DOHH2 (cell line): Measurements from ENCODE around the gene B4GALNT4.

Experiments used
- H3F3A ChIP-seq: fragments of 200-600 bp; sonication (generic), shearing (Covaris generic); 2 replicates; pipeline ENCODE4 v1.6.0; 2016; ENCODE audit warnings: antibody characterized with exemption, mild to moderate bottlenecking; ENCODE audit not compliant: control insufficient read depth, insufficient read depth
- H3K27ac ChIP-seq: fragments of 200-600 bp; sonication (generic); 2 replicates; pipeline ENCODE4 v1.5.1; 2014; ENCODE audit warnings: low read depth, mild to moderate bottlenecking, low read length, moderate library complexity
- H3K27me3 ChIP-seq: fragments of 200-600 bp; sonication (generic); 2 replicates; pipeline ENCODE4 v1.6.1; 2014; ENCODE audit warnings: mild to moderate bottlenecking, low read length, mixed read lengths; ENCODE audit not compliant: control insufficient read depth
- H3K36me3 ChIP-seq: fragments of 200-600 bp; sonication (generic); 2 replicates; pipeline ENCODE4 v1.6.1; 2014; ENCODE audit warnings: mild to moderate bottlenecking, low read length, moderate library complexity, mixed read lengths; ENCODE audit not compliant: control insufficient read depth
- H3K4me1 ChIP-seq: fragments of 200-600 bp; sonication (generic); 2 replicates; pipeline ENCODE4 v1.6.1; 2014; ENCODE audit warnings: mild to moderate bottlenecking, low read length, mixed read lengths; ENCODE audit not compliant: control insufficient read depth
- H3K4me2 ChIP-seq: fragments of 200-600 bp; sonication (generic); 2 replicates; pipeline ENCODE4 v1.6.0; 2014; ENCODE audit warnings: mild to moderate bottlenecking, low read length, moderate library complexity
- H3K4me3 ChIP-seq: fragments of 200-600 bp; sonication (generic); 2 replicates; pipeline ENCODE4 v1.5.1; 2014; ENCODE audit warnings: mild to moderate bottlenecking, low read length, mixed read lengths
- H3K79me2 ChIP-seq: fragments of 200-600 bp; sonication (generic); 2 replicates; pipeline ENCODE4 v1.6.1; 2014; ENCODE audit warnings: mild to moderate bottlenecking, low read length, mixed read lengths; ENCODE audit not compliant: control insufficient read depth
- H3K9me2 ChIP-seq: fragments of 200-600 bp; sonication (generic); replicated peaks from 2 replicates; pipeline ENCODE4 v1.6.1; 2014; ENCODE audit warnings: mild to moderate bottlenecking, low read length, mixed read lengths; ENCODE audit not compliant: control insufficient read depth
- H3K9me3 ChIP-seq: fragments of 200-600 bp; sonication (generic); 2 replicates; pipeline ENCODE4 v1.6.1; 2014; ENCODE audit warnings: antibody characterized with exemption, low read length, mixed read lengths; ENCODE audit not compliant: control insufficient read depth, insufficient read depth
- H4K20me1 ChIP-seq: fragments of 200-600 bp; sonication (generic); 2 replicates; pipeline ENCODE4 v1.6.0; 2014; ENCODE audit warnings: low read depth, mild to moderate bottlenecking, antibody characterized with exemption, low read length, moderate library complexity; ENCODE audit not compliant: control insufficient read depth, insufficient read depth
- CTCF ChIP-seq: fragments of 200-600 bp; sonication (generic); IDR thresholded peaks from one replicate; pipeline ENCODE4 v1.5.1; 2014; ENCODE audit warnings: antibody characterized with exemption, mild to moderate bottlenecking, low read depth, low read length; ENCODE audit not compliant: poor library complexity, severe bottlenecking
- EZH2phosphoT487 ChIP-seq: fragments of 200-600 bp; sonication (generic); IDR thresholded peaks from 2 replicates; pipeline ENCODE4 v1.6.1; 2017; ENCODE audit warnings: borderline replicate concordance, mild to moderate bottlenecking, antibody characterized with exemption, low read length, moderate library complexity, mixed read lengths

B4GALNT4 gene

DNA sequence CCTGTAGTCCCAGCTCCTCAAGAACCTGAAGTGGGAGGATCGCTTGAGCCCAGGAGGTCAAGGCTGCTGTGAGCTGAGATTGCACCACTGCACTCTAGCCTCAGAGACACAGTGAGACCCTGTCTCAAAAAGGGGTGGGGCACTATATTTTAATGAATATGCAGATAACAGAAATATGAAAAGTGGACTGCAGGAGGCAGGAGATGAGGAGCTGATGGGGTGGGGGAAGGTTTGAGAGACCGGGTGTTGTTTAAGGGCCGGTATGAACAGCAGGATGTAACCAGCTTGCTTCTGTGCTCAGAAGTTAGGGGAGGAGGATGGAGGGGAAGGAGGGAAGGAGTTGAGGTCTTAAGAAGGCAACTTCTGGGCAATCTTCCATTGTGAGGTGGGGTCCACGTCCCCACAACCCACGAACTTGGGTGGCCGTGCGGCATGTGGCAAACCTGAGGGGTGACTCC is 1.3 kb upstream of the B4GALNT4 start:
- Histone ChIP-seq H3K36me3 (no peaks in the 10 kb centered on the region), H4K20me1 (no peaks in the 10 kb centered on the region), H3K27me3 (no peaks in the 10 kb centered on the region), H3K9me2 (no peaks in the 10 kb centered on the region), H3K4me1 (peaks cover 3% of the 10 kb centered on the region; the same call in 1 of the 2 replicates), H3K79me2 (no peaks in the 10 kb centered on the region), H3K4me3 (no peak overlapping the region), H3F3A (no peaks in the 10 kb centered on the region), H3K27ac (no peak overlapping the region), H3K4me2 (no peak overlapping the region), H3K9me3 (no peaks in the 10 kb centered on the region)
- no peak for TF ChIP-seq EZH2phosphoT487
- no peak for TF ChIP-seq CTCF

DNA sequence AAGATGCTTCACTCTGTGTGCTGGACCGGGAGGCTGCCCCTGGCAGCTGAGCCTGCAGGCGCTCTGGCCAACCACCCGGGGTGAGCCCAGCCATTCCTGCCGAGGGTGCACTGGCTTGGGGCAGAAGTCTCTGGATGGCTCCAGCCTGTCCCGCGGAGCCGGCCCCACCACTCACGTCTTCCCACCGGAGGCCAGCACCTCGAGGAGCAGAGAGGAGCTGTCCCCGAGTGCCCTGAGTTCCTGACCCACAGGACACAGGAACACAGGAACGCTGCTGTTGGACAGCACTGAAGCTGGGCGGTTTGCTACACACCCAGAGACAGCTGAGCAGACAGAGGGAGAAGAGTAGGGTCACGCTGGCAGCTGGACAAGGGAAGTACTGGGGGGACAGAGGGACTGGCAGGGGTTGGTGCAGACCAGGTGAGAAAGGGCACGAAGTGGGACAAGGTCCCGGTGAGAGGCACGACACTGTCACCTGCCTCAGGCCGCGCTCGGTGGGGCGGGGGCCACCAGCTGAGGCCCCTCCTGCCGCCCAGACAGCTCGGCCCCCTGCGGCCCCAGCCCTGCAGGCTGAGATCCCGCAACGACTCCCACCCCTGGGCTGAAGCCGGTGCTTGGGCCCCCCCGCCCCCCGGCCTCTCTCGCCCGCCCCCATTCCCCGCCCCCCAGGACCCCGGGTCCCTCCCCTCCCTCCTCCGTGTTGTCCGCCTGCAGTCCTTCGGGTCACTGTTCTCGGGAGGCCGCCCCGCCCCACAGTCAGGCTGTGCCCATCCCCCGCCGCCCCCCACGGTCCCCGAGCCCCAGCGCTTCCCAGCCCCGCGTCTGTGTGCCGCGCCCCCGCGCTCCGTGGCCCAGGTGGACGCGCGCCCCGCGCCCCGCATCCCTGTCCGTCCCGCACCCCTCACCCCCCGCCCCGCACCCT is 624 bp upstream of the B4GALNT4 start:
- H3K4me3 ChIP-seq: no peak overlapping the region
- no peak overlapping the region for H3K27ac ChIP-seq
- TF ChIP-seq EZH2phosphoT487: no peak
- TF ChIP-seq CTCF: no peak
- peaks cover 3% of the 10 kb centered on the region; the same call in 1 of the 2 replicates for H3K4me1 ChIP-seq
- no peaks in the 10 kb centered on the region for H4K20me1 ChIP-seq
- H3K79me2 ChIP-seq: no peaks in the 10 kb centered on the region
- peaks cover 2% of the 10 kb centered on the region; the same call in 1 of the 2 replicates for H3K9me3 ChIP-seq
- H3K9me2 ChIP-seq: no peaks in the 10 kb centered on the region
- H3F3A ChIP-seq: no peaks in the 10 kb centered on the region
- no peaks in the 10 kb centered on the region for H3K36me3 ChIP-seq
- H3K27me3 ChIP-seq: no peaks in the 10 kb centered on the region
- no peak overlapping the region for H3K4me2 ChIP-seq

DNA sequence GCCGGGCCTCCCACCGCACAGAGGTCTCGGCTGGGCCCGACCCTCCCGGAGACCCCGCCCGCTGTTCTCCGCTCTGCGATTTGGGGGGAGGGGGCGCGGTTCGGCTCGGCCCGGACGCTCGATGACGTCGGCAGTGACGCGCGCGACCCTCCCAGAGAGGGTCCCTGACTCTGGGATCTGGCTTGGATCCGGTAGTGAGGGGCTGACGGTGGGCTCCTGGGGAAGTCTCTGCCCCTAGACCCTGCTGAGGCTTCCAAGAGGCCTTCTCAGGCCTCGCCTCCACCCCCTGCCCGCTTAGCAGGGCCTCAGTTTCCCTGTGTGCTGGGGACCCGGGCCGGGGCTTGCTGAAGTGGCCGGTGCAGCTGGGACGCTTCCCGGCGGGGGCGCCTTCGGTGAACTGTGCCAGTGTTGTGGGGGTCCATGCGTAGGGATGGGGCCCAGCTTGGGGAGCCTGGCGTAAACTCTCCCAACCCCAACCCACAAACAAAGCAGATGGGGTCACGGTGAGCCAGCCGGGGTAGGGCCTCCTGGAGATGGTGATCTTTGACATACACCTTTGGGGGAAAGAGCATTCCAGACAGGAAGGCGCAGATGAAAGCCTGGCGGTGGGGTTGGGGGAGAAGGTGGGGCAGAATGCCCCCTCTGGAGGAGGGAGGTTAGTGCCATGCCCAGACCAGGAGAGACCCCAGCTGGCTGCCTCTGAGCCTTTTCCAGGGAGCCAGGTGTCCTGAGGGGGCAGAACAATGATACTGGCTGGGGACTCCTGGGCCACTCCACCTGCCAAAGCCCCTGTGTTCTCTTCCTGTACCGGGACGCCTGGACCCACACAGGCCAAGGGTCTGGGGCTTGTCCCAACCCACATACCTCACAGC is 1.0 kb downstream of the B4GALNT4 start:
- H3F3A ChIP-seq: no peaks in the 10 kb centered on the region
- no peak overlapping the region for H3K27ac ChIP-seq
- no peak overlapping the region for H3K4me3 ChIP-seq
- H3K27me3 ChIP-seq: no peaks in the 10 kb centered on the region
- no peak for TF ChIP-seq CTCF
- H3K79me2 ChIP-seq: no peaks in the 10 kb centered on the region
- peaks cover 9% of the 10 kb centered on the region; the same call in 1 of the 2 replicates for H3K9me3 ChIP-seq
- no peaks in the 10 kb centered on the region for H3K36me3 ChIP-seq
- no peaks in the 10 kb centered on the region for H3K9me2 ChIP-seq
- H3K4me2 ChIP-seq: no peak overlapping the region
- no peaks in the 10 kb centered on the region for H4K20me1 ChIP-seq
- no peaks in the 10 kb centered on the region for H3K4me1 ChIP-seq
